ENCODE results near the gene PLCH1. TPM values are rescaled to one million over a fixed set of nuclear protein-coding genes. Genes with fewer than 3 reads are reported as not detected.

PLCH1 gene
- total and polyA plus RNA-seq, 2 of the 13 experiments (the other 11 are each of a cell fraction or from before 2014, with no cell fraction given), result 2.0 to 3.0 TPM

DNA sequence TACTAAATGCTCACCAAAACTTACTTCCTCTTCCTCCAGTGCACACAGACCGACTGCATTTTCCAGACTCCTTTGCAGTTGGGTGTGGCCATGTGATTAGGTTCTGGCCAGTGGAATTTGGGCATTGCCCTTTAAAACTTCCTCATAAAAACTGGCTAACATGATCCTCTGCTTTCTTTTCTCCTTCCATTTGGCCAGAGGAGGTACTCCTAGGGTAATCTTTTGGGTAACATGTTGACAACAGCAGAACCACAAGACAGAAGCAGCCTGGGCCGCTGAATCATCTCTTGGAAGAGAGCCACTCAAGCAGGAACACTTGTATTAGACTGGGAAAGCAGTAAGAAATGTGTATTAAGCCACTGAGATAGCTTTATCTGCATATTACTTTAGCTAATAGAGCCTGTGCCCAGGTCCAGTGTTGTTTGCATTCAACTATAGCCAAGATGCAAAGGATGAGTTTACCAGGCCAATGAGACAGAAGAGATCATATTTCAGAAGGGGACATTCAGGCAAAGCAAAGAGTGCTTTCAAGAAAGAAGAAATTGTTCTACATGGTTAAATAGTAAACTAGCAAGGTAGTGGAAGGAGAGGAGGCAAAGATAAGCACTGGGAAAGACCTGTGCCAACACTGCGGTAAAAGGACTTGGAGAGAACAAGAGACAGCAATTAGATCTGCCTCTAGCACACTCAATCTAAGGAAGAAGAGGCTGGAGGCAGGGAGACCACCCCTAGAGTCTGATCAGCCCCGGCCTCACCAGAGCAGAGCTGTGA is 79.8 kb downstream of the PLCH1 start (continued):
- TF ChIP-seq, protein P1, sequence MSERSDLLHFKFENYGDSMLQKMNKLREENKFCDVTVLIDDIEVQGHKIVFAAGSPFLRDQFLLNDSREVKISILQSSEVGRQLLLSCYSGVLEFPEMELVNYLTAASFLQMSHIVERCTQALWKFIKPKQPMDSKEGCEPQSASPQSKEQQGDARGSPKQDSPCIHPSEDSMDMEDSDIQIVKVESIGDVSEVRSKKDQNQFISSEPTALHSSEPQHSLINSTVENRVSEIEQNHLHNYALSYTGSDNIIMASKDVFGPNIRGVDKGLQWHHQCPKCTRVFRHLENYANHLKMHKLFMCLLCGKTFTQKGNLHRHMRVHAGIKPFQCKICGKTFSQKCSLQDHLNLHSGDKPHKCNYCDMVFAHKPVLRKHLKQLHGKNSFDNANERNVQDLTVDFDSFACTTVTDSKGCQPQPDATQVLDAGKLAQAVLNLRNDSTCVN (CRISPR knock-in tag; IDR thresholded peaks at IDR 0.05; ENCODE audit: borderline replicate concordance), result no peak
- TF ChIP-seq NRL (CRISPR knock-in tag; IDR thresholded peaks at IDR 0.05; ENCODE audit: borderline replicate concordance) (no peak), TOPORS (CRISPR knock-in tag; IDR thresholded peaks at IDR 0.05) (no peak), ZNF431 (CRISPR knock-in tag; IDR thresholded peaks at IDR 0.05; ENCODE audit: borderline replicate concordance, low read depth) (no peak), HNRNPLL (IDR thresholded peaks at IDR 0.05; ENCODE audit: low read depth, low read length, poor library complexity, severe bottlenecking) (no peak), SMYD3 (CRISPR knock-in tag; IDR thresholded peaks at IDR 0.05) (no peak), ZNF224 (CRISPR knock-in tag; IDR thresholded peaks at IDR 0.05) (no peak), IRX3 (CRISPR knock-in tag; IDR thresholded peaks at IDR 0.05; ENCODE audit: borderline replicate concordance, low read depth) (no peak), NFATC3 (CRISPR knock-in tag; IDR thresholded peaks at IDR 0.05) (no peak), ZNF589 (CRISPR knock-in tag; conservative IDR thresholded peaks at IDR 0.05) (no peak), TARDBP (CRISPR knock-in tag; IDR thresholded peaks at IDR 0.05) (no peak), ZMYM4 (CRISPR knock-in tag; IDR thresholded peaks at IDR 0.05) (peak; percentile 64; the same call in 1 of the 2 replicates), TMF1 (CRISPR knock-in tag; IDR thresholded peaks at IDR 0.05; ENCODE audit: low read depth) (no peak), HIVEP1 (CRISPR knock-in tag; IDR thresholded peaks at IDR 0.05) (no peak)
- TF ChIP-seq, protein P2, sequence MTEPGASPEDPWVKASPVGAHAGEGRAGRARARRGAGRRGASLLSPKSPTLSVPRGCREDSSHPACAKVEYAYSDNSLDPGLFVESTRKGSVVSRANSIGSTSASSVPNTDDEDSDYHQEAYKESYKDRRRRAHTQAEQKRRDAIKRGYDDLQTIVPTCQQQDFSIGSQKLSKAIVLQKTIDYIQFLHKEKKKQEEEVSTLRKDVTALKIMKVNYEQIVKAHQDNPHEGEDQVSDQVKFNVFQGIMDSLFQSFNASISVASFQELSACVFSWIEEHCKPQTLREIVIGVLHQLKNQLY (CRISPR knock-in tag; IDR thresholded peaks at IDR 0.05), result no peak
- TF ChIP-seq, protein P3, sequence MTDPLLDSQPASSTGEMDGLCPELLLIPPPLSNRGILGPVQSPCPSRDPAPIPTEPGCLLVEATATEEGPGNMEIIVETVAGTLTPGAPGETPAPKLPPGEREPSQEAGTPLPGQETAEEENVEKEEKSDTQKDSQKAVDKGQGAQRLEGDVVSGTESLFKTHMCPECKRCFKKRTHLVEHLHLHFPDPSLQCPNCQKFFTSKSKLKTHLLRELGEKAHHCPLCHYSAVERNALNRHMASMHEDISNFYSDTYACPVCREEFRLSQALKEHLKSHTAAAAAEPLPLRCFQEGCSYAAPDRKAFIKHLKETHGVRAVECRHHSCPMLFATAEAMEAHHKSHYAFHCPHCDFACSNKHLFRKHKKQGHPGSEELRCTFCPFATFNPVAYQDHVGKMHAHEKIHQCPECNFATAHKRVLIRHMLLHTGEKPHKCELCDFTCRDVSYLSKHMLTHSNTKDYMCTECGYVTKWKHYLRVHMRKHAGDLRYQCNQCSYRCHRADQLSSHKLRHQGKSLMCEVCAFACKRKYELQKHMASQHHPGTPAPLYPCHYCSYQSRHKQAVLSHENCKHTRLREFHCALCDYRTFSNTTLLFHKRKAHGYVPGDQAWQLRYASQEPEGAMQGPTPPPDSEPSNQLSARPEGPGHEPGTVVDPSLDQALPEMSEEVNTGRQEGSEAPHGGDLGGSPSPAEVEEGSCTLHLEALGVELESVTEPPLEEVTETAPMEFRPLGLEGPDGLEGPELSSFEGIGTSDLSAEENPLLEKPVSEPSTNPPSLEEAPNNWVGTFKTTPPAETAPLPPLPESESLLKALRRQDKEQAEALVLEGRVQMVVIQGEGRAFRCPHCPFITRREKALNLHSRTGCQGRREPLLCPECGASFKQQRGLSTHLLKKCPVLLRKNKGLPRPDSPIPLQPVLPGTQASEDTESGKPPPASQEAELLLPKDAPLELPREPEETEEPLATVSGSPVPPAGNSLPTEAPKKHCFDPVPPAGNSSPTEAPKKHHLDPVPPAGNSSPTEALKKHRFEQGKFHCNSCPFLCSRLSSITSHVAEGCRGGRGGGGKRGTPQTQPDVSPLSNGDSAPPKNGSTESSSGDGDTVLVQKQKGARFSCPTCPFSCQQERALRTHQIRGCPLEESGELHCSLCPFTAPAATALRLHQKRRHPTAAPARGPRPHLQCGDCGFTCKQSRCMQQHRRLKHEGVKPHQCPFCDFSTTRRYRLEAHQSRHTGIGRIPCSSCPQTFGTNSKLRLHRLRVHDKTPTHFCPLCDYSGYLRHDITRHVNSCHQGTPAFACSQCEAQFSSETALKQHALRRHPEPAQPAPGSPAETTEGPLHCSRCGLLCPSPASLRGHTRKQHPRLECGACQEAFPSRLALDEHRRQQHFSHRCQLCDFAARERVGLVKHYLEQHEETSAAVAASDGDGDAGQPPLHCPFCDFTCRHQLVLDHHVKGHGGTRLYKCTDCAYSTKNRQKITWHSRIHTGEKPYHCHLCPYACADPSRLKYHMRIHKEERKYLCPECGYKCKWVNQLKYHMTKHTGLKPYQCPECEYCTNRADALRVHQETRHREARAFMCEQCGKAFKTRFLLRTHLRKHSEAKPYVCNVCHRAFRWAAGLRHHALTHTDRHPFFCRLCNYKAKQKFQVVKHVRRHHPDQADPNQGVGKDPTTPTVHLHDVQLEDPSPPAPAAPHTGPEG (CRISPR knock-in tag; IDR thresholded peaks at IDR 0.05), result no peak
- TF ChIP-seq, protein P4, sequence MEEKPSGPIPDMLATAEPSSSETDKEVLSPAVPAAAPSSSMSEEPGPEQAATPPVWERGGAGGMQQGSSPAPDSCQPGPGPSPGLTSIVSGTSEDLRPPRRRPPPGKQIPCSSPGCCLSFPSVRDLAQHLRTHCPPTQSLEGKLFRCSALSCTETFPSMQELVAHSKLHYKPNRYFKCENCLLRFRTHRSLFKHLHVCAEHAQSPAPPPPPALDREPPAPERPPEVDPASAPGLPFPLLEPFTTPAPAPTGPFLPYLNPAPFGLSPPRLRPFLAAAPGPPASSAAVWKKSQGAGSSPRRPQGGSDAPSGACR (CRISPR knock-in tag; IDR thresholded peaks at IDR 0.05), result no peak
- TF ChIP-seq, protein P5, sequence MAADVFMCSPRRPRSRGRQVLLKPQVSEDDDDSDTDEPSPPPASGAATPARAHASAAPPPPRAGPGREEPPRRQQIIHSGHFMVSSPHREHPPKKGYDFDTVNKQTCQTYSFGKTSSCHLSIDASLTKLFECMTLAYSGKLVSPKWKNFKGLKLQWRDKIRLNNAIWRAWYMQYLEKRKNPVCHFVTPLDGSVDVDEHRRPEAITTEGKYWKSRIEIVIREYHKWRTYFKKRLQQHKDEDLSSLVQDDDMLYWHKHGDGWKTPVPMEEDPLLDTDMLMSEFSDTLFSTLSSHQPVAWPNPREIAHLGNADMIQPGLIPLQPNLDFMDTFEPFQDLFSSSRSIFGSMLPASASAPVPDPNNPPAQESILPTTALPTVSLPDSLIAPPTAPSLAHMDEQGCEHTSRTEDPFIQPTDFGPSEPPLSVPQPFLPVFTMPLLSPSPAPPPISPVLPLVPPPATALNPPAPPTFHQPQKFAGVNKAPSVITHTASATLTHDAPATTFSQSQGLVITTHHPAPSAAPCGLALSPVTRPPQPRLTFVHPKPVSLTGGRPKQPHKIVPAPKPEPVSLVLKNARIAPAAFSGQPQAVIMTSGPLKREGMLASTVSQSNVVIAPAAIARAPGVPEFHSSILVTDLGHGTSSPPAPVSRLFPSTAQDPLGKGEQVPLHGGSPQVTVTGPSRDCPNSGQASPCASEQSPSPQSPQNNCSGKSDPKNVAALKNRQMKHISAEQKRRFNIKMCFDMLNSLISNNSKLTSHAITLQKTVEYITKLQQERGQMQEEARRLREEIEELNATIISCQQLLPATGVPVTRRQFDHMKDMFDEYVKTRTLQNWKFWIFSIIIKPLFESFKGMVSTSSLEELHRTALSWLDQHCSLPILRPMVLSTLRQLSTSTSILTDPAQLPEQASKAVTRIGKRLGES (CRISPR knock-in tag; IDR thresholded peaks at IDR 0.05; ENCODE audit: borderline replicate concordance), result no peak

Measured in HepG2 (cell line).